Fibroblast of skin of right quadriceps (primary cell): ENCODE results near the gene RAB17.
"Not testable (repeated sequence)": the region's sequence is repeated elsewhere in the genome, so short reads cannot be mapped to it uniquely, and the experiment has no call there.

ENCODE experiments used
- DNase-seq: peaks from one replicate; pipeline ENCODE4 v3.0.0-alpha.2; 2013

The RAB17 gene

GRCh38 chr2:237623428-237624403 lies 33.2 kb upstream of the RAB17 start:
- DNase-seq = peak; percentile 34

- DNase-seq = peak; percentile 57
Measured at GRCh38 chr2:237618449-237618848, 27.9 kb upstream of the RAB17 start.

- no peak for DNase-seq
Measured at GRCh38 chr2:237617587-237617982, 27.1 kb upstream of the RAB17 start.

GRCh38 chr2:237616734-237617586 lies 26.4 kb upstream of the RAB17 start:
- peak; percentile 92 for DNase-seq

GRCh38 chr2:237616373-237616733 lies 25.8 kb upstream of the RAB17 start:
- DNase-seq = no peak

- DNase-seq = no peak
Measured at GRCh38 chr2:237615631-237616249, 25.2 kb upstream of the RAB17 start.

- DNase-seq = peak; percentile 38
Measured at GRCh38 chr2:237614151-237614720, 23.7 kb upstream of the RAB17 start.

GRCh38 chr2:237613679-237614078 lies 23.1 kb upstream of the RAB17 start:
- no peak for DNase-seq

GRCh38 chr2:237612527-237613357 lies 22.2 kb upstream of the RAB17 start:
- DNase-seq = no peak

GRCh38 chr2:237606522-237606921 lies 16.0 kb upstream of the RAB17 start:
- not testable (repeated sequence) for DNase-seq

GRCh38 chr2:237604960-237605359 lies 14.4 kb upstream of the RAB17 start:
- DNase-seq = no peak

GRCh38 chr2:237604391-237604790 lies 13.9 kb upstream of the RAB17 start:
- DNase-seq = no peak

GRCh38 chr2:237603718-237604362 lies 13.3 kb upstream of the RAB17 start:
- DNase-seq = peak; percentile 61

GRCh38 chr2:237603049-237603717 lies 12.6 kb upstream of the RAB17 start:
- no peak for DNase-seq

GRCh38 chr2:237602409-237602808 lies 11.9 kb upstream of the RAB17 start:
- DNase-seq = no peak

- no peak for DNase-seq
Measured at GRCh38 chr2:237601453-237602116, 11.1 kb upstream of the RAB17 start.

- peak; percentile 80 for DNase-seq
Measured at GRCh38 chr2:237600205-237600846, 9.8 kb upstream of the RAB17 start.

- DNase-seq = no peak
Measured at GRCh38 chr2:237599465-237600110, 9.1 kb upstream of the RAB17 start.
